PC-3 (cell line): ENCODE measurements around the gene ST7. TPM values are rescaled to one million over a fixed set of nuclear protein-coding genes. Genes with fewer than 3 reads are reported as not detected.
"Not testable (repeated sequence)": the region's sequence is repeated elsewhere in the genome, so short reads cannot be mapped to it uniquely, and the experiment has no call there.

Experiments used
- ATAC-seq: fragments of 200-7000 bp; cut with Tn5 transposase; 2 replicates; pipeline ENCODE4 v1.9.1; 2020; ENCODE audit warnings: mild to moderate bottlenecking, moderate library complexity
- BruUV-seq: library from RNA; stranded (reverse); fragments of 400-500 nt; replicated peaks from 2 replicates; lab custom pipeline; 2021; lab: Mats Ljungman, UMichigan
- CTCF ChIA-PET: fragments of 300-600 bp; sonication (Branson Sonifier 250); formaldehyde crosslinking; loops from one replicate; lab custom pipeline; 2022; ENCODE audit warnings: antibody characterized with exemption; lab: Charles Lee
- POLR2A ChIA-PET: fragments of 300-600 bp; sonication (Branson Sonifier 250); formaldehyde crosslinking; loops from one replicate; lab custom pipeline; 2022; ENCODE audit warnings: antibody characterized with exemption; ENCODE audit not compliant: unreplicated experiment; lab: Charles Lee
- DNase-seq: peaks from one replicate; pipeline ENCODE4 v3.0.0-alpha.2; 2015
- H2AFZ ChIP-seq: fragments of 300-600 bp; sonication (generic); 2 replicates; pipeline ENCODE4 v1.6.0; 2016; ENCODE audit warnings: antibody characterized with exemption, low read length
- H3F3A ChIP-seq: fragments of 300-600 bp; sonication (generic); one replicate; pipeline ENCODE4 v1.6.0; 2017; ENCODE audit warnings: antibody characterized with exemption, low read length, control low read depth, mild to moderate bottlenecking; ENCODE audit not compliant: unreplicated experiment
- H3K27ac ChIP-seq: fragments of 300-600 bp; sonication (generic); 2 replicates; pipeline ENCODE4 v1.5.1; 2016; ENCODE audit warnings: mild to moderate bottlenecking, low read length
- H3K27me3 ChIP-seq: fragments of 300-600 bp; sonication (generic); 2 replicates; pipeline ENCODE4 v1.6.1; 2016; ENCODE audit warnings: low read length, mixed read lengths
- H3K36me3 ChIP-seq: fragments of 300-600 bp; sonication (generic); 2 replicates; pipeline ENCODE4 v1.6.1; 2016; ENCODE audit warnings: low read depth, mixed run types, low read length, mixed read lengths
- H3K4me1 ChIP-seq: fragments of 300-600 bp; sonication (generic); 2 replicates; pipeline ENCODE4 v1.5.1; 2016; ENCODE audit warnings: low read length; ENCODE audit not compliant: insufficient read depth
- H3K4me2 ChIP-seq: fragments of 300-600 bp; sonication (generic); 2 replicates; pipeline ENCODE4 v1.6.0; 2016; ENCODE audit warnings: low read length
- H3K4me3 ChIP-seq: fragments of 300-600 bp; sonication (generic); 2 replicates; pipeline ENCODE4 v1.5.1; 2016; ENCODE audit warnings: mild to moderate bottlenecking, low read length, mixed read lengths
- H3K79me2 ChIP-seq: fragments of 300-600 bp; sonication (generic); 2 replicates; pipeline ENCODE4 v1.6.1; 2017; ENCODE audit warnings: low read length, mixed read lengths
- H3K9ac ChIP-seq: fragments of 300-600 bp; sonication (generic); 2 replicates; pipeline ENCODE4 v1.6.0; 2016; ENCODE audit warnings: mild to moderate bottlenecking, low read length
- H3K9me2 ChIP-seq: fragments of 300-600 bp; sonication (generic); replicated peaks from 2 replicates; pipeline ENCODE4 v1.6.1; 2016; ENCODE audit warnings: mixed run types, low read length, mixed read lengths
- H3K9me3 ChIP-seq: fragments of 300-600 bp; sonication (generic); 2 replicates; pipeline ENCODE4 v1.6.1; 2016; ENCODE audit warnings: low read length, mixed read lengths
- H4K20me1 ChIP-seq: fragments of 300-600 bp; sonication (generic); 2 replicates; pipeline ENCODE4 v1.6.1; 2016; ENCODE audit warnings: low read length, mixed read lengths
- CTCF ChIP-seq: fragments of 300-600 bp; sonication (generic); conservative IDR thresholded peaks from 2 replicates; pipeline ENCODE4 v1.5.1; 2017; ENCODE audit warnings: antibody characterized with exemption, low read depth, mild to moderate bottlenecking, low read length
- EZH2 ChIP-seq: fragments of 300-600 bp; sonication (generic); IDR thresholded peaks from one replicate; pipeline ENCODE4 v1.6.1; 2017; ENCODE audit warnings: antibody characterized with exemption, mild to moderate bottlenecking, low read length; ENCODE audit not compliant: unreplicated experiment
- EZH2phosphoT487 ChIP-seq: fragments of 300-600 bp; sonication (generic); IDR thresholded peaks from 2 replicates; pipeline ENCODE4 v1.6.1; 2018; ENCODE audit warnings: mild to moderate bottlenecking, antibody characterized with exemption, low read length, borderline replicate concordance
- intact Hi-C: fragments of 100-400 bp; cut with micrococcal nuclease; formaldehyde crosslinking; loops from 2 replicates; pipeline ENCODE4 v1.9.0; 2023
- total RNA-seq: library from RNA; depleted of rRNA; stranded (reverse); fragments of >200 nt; gene quantifications from 2 replicates; pipeline ENCODE4 v1.2.3, GENCODE V29; 2014

The ST7 gene
- total RNA-seq, 1 experiment from 2014 or later: 19.7 TPM

DNA sequence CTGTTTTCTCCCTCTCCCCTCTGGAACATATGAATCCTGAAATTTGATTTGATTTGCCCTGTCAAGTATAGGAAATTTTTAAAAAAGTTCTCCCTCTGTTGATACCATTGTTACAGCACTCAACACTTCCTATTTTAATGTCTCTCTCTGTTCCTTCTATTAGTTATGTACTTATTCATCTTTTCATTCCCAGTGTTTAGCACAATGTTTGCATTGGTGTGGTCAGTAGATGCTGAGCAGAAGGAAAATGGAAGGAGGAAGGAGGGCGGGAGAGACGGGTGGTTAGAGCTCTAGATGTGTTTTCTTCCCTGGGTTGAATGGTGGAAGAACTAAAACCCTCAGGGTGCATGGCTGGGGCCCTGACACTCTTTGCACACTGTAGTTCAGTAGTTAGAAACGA lies 290.1 kb downstream of the ST7 start:
- CTCF ChIA-PET: interaction anchor here (0.6 kb wide), 1 partner anchor 1072 kb away, joined by 3 read pairs; no protein-coding TSS in a partner anchor
- no peaks in the 10 kb centered on the region for H3K9me2 ChIP-seq
- no peaks in the 10 kb centered on the region for H3K27me3 ChIP-seq
- H3K36me3 ChIP-seq: no peaks in the 10 kb centered on the region
- BruUV-seq: no TSS peak
- DNase-seq (no peak), ATAC-seq (0 out of 2 replicates have a peak, but pooled peaks have one; percentile 43)
- POLR2A ChIA-PET: no interaction called here
- no peaks in the 10 kb centered on the region for H3K79me2 ChIP-seq
- no peak overlapping the region for H3K4me3 ChIP-seq
- H3K4me2 ChIP-seq: no peak overlapping the region
- no peak for TF ChIP-seq EZH2
- no peak for TF ChIP-seq EZH2phosphoT487
- no peak for TF ChIP-seq CTCF
- no peak overlapping the region for H3K27ac ChIP-seq
- H3F3A ChIP-seq: no peaks in the 10 kb centered on the region
- H3K9me3 ChIP-seq: no peaks in the 10 kb centered on the region
- H3K9ac ChIP-seq: no peak overlapping the region
- intact Hi-C loops: no loop called here
- H2AFZ ChIP-seq: no peak overlapping the region
- H4K20me1 ChIP-seq: no peaks in the 10 kb centered on the region
- no peaks in the 10 kb centered on the region for H3K4me1 ChIP-seq

- H3F3A ChIP-seq, H3K4me2 ChIP-seq, H3K9ac ChIP-seq, ATAC-seq, H3K4me3 ChIP-seq, H3K79me2 ChIP-seq, H3K4me1 ChIP-seq, H4K20me1 ChIP-seq, H3K9me3 ChIP-seq, BruUV-seq, H3K27me3 ChIP-seq, intact Hi-C loops, H3K27ac ChIP-seq, POLR2A ChIA-PET, DNase-seq, H3K9me2 ChIP-seq, H3K36me3 ChIP-seq, H2AFZ ChIP-seq, CTCF ChIA-PET: not testable (repeated sequence)
These were observed 292.4 kb downstream of the ST7 start for GRCh38 chr7:117245703-117246102.

DNA sequence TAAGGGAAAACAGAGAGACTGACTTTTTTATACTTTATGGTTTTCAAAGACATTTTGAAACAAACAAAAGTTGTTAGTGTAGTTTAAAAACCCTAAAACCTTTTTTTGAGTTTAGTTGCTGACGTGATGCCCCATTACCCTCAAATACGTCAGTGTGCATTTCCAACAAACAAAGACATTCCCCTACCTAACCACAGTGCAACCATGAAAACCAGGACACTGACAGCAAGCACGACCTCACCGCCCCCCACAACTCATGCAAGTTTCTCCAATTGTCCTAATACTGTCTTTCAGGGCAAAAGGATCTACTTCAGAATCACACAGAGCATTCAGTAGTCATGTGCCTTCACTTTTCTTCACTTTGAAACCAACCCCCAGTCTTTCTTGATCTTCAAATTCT lies 294.5 kb downstream of the ST7 start:
- H3K4me3 ChIP-seq: no peak overlapping the region
- ChIA-PET CTCF (no interaction called here), POLR2A (no interaction called here)
- H2AFZ ChIP-seq: no peak overlapping the region
- intact Hi-C loops: no loop called here
- no peak overlapping the region for H3K4me2 ChIP-seq
- no peak overlapping the region for H3K27ac ChIP-seq
- H3K4me1 ChIP-seq: no peaks in the 10 kb centered on the region
- no peaks in the 10 kb centered on the region for H4K20me1 ChIP-seq
- ATAC-seq (no peak), DNase-seq (no peak)
- no peaks in the 10 kb centered on the region for H3K9me3 ChIP-seq
- no peaks in the 10 kb centered on the region for H3K9me2 ChIP-seq
- no peak overlapping the region for H3K9ac ChIP-seq
- no peaks in the 10 kb centered on the region for H3K27me3 ChIP-seq
- BruUV-seq: no TSS peak
- H3K79me2 ChIP-seq: no peaks in the 10 kb centered on the region
- no peak for TF ChIP-seq EZH2phosphoT487
- no peak for TF ChIP-seq CTCF
- TF ChIP-seq EZH2: no peak
- H3F3A ChIP-seq: no peaks in the 10 kb centered on the region
- no peaks in the 10 kb centered on the region for H3K36me3 ChIP-seq
